HS-27A (cell line): ENCODE data around the gene HOXD1.

Source experiments
- DNase-seq: peaks from one replicate; pipeline ENCODE4 v3.0.0-alpha.2; 2012; ENCODE audit warnings: low read depth, missing footprints

The HOXD1 gene

GRCh38 chr2:176184749-176185148 is 3.7 kb upstream of the HOXD1 start:
- no peak for DNase-seq

DNA sequence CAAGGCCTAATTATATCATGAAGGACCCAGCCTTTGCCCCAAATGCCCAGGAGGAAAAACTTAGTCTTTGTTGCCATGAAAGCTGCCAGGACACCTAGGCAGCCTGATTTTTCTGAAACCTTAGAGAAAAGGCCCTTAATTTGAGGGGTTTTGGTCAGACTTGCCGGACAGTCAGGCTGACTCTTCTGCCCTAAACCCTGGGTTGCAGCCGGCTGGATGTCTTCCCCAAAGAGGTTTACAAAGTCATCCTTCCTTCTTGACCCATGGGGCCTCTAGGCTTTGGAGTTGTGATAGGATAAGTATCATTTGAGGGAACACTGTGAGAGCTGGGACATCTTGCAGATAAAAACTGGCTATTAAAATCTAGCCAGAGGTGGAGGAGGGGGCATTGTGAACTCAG is 2.4 kb upstream of the HOXD1 start:
- DNase-seq = no peak

DNA sequence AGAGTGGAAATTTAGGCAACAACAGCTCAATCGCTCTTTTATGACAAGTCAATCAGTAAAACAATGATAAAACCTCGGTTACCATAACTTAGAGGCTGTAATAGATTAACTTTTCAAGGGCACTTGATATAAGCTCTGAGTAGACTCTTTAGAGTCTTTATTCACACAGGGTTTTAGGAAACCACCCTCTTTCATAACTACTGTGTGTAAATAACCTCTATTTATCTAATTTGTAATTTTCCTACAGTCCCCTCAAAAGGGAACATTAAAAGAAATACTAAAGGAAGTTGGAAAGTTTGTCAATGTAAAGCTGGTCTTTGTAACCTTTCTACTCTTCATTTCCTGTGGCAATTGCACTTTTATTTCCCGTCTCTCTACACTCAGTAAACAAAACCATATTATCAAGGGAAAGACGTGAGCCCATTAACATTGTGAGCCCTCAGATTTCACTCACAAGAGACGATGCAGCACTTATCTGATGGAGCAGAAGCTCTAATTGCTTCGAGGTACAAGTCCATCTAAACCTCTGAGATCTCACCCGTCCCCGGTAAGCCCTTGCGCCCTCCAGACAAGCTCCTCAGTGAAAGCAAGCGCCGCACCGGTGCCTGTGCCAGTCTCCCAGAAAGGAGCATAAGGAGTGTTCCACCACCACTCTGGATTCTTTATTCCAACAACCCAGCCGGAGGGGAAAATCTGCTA is 1.1 kb upstream of the HOXD1 start:
- DNase-seq = no peak

DNA sequence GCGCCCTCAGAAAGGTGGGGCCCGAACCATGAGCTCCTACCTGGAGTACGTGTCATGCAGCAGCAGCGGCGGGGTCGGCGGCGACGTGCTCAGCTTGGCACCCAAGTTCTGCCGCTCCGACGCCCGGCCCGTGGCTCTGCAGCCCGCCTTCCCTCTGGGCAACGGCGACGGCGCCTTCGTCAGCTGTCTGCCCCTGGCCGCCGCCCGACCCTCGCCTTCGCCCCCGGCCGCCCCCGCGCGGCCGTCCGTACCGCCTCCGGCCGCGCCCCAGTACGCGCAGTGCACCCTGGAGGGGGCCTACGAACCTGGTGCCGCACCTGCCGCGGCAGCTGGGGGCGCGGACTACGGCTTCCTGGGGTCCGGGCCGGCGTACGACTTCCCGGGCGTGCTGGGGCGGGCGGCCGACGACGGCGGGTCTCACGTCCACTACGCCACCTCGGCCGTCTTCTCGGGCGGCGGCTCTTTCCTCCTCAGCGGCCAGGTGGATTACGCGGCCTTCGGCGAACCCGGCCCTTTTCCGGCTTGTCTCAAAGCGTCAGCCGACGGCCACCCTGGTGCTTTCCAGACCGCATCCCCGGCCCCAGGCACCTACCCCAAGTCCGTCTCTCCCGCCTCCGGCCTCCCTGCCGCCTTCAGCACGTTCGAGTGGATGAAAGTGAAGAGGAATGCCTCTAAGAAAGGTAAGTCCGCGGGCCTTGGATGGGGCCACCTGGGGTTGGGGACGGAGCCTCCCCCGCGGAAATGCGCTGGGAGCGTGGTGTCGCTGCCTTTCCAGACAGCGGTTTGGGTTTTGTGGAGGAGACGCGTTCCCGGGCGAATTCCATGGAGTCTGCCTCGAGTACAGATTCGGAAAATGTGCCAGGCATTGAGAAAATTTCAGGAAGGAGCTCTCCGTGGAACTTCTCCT is 559 bp downstream of the HOXD1 start:
- no peak for DNase-seq

DNA sequence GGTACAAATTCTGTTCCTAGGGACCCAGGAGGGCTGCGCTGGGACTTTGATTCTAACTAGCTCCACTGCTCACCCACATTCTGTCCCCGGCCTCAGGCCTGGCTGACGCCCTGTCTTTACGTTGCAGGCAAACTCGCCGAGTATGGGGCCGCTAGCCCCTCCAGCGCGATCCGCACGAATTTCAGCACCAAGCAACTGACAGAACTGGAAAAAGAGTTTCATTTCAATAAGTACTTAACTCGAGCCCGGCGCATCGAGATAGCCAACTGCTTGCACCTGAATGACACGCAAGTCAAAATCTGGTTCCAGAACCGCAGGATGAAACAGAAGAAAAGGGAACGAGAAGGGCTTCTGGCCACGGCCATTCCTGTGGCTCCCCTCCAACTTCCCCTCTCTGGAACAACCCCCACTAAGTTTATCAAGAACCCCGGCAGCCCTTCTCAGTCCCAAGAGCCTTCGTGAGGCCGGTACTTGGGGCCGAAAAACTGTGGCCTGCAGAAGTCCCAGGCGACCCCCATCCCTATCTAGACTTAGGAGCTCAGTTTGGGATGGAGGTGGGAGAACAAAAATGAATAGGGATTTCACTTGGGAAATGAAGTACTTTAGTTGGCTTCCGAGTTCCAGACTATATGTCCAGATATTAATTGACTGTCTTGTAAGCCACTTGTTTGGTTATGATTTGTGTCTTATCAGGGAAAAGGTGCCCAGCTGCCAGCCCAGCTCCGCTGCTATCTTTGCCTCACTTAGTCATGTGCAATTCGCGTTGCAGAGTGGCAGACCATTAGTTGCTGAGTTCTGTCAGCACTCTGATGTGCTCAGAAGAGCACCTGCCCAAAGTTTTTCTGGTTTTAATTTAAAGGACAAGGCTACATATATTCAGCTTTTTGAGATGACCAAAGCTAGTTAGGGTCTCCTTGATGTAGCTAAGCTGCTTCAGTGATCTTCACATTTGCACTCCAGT is 1.5 kb downstream of the HOXD1 start:
- DNase-seq = no peak

GRCh38 chr2:176192351-176192750 is 3.9 kb downstream of the HOXD1 start:
- DNase-seq = no peak

DNA sequence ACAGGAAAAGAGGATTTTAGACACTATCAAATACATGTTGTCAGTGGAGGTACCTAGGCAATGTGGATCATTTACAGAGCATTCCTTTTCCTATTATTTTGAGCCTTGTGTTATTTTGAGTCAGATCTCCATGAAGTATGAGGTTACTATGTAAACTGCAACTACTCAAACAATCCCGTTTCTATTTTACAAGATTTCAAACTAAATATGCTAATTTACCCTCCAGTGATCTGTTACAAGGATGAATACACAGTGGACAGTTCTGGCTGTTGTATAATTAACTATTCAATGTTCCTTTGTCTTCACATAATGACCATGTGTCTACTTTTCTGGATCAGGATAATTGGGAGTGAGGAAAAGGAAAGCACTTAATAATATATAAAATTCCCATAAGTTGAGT is 4.6 kb downstream of the HOXD1 start:
- no peak for DNase-seq

- no peak for DNase-seq
Measured at GRCh38 chr2:176199902-176200301, 11.4 kb downstream of the HOXD1 start.

GRCh38 chr2:176200971-176201370 is 12.5 kb downstream of the HOXD1 start:
- DNase-seq = no peak

- DNase-seq = no peak
Measured at GRCh38 chr2:176202491-176202890, 14.0 kb downstream of the HOXD1 start.

- DNase-seq = no peak
Measured at GRCh38 chr2:176205126-176205525, 16.7 kb downstream of the HOXD1 start.

GRCh38 chr2:176206136-176206535 is 17.7 kb downstream of the HOXD1 start:
- no peak for DNase-seq

GRCh38 chr2:176206682-176207081 is 18.2 kb downstream of the HOXD1 start:
- DNase-seq = no peak

- DNase-seq = no peak
Measured at GRCh38 chr2:176211110-176211509, 22.6 kb downstream of the HOXD1 start.

DNA sequence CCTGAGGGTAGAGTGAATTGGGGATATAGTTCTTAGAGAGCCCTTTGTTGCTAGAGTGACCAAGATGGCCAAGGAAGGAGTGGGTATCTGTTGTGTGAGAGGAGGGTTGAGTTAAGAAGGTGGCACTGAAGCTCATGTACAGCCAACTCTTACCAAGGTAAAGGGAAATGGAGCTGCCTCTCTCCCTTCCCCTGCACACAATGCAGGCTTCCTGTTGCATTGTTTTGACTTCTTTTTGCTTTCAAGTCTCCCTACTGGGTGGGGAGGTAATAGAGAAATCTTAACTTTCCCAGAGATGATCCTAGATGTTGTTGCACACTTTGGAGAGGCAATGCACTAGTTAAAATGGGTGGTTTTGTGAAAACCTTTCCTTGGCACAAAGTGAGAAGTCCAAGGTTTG is 23.8 kb downstream of the HOXD1 start:
- no peak for DNase-seq

- no peak for DNase-seq
Measured at GRCh38 chr2:176213406-176213805, 24.9 kb downstream of the HOXD1 start.

DNA sequence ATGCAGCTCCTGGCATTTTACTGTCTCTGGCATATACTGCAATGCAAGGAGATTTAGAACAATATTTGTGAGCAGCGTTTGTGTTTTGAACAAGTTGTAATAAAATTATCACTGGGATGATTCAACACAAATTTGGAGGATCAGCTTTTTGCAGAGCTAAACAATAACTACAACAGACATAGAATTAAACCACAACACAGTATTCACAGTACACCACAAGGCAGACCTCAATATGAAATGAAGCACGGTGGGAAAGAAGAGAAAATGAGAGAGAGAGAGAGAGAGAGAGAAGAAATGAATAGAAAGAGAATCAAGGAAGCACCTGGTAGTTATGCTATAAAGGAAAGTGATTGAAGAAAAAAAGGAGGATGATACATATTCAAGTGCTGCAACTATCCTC is 39.4 kb downstream of the HOXD1 start:
- DNase-seq = no peak

DNA sequence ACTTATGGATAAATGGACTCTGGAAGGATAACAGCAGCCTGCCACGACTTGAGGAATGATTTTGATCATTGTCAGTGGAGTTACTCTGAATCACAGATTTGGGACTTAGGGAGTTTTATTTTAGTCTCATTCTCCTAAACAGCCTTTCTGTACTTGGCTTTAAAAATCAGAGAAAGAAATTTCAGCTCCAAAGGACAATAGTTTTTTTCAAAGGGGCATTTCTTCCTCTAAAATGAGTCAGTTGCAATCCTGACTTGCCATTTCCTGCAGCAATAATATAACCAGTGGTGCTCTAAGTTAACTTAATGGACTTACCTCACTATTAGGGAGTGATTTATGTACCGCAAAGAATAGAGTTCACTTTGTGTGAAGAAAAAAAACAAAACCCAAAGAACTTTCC is 45.7 kb downstream of the HOXD1 start:
- DNase-seq = no peak

DNA sequence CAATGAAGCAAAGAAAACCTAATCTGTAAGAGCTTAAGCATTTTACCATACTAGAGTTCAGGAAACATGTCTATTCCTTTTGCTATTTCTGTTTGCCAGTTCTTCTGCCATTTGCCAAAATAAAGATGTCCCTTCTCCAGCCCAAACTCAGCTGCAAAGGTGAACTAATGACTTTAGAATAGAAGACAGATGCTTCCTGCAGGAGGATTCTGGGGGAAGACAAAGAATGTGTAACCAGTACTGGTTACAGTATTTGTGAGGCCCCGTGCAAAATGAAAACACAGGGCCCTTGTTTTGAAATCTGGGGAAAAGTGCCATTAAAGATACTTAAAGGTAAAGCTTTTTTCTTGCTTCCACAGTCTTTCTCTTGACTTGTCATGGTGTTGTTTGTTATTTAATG is 46.5 kb downstream of the HOXD1 start:
- DNase-seq = no peak

DNA sequence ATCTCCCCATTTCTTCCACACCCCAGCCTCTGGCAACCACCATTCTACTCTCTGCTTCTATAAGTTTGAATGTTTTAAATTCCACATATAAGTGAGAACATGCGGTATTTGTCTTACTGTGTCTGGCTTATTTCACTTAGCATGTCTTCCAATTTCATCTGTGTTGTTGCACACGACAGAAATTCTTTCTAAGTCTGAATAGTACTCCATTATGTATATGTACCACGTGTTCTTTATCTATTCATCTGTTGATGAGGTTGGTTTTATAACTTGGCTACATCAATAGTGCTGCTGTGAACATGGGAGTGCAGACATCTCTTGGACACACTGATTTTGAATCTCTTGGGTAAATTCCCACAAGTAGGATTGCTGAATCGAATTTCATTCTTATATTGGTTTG is 49.0 kb downstream of the HOXD1 start:
- DNase-seq = no peak

DNA sequence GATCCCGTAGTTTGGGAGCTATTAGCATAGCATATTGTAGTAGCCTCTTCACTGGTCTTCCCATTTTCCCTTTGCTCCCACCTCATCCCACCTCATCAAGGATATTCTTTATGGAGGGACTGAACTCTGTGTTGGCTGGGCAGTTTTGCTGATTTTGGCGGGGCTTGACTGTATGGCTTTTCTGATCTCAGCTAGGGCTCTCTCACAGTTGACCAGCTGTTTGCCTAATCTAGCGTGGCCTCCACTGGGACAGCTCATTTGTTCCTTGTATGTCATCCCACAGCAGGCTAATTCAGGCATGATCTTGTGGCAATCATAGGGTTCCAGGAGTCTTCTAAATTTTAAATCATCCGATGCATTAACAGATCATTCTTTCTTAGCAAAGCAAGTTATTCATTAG is 50.6 kb downstream of the HOXD1 start:
- DNase-seq = no peak

- no peak for DNase-seq
Measured at GRCh38 chr2:176240301-176240700, 51.8 kb downstream of the HOXD1 start.
